GM23338 (cell line): ENCODE data around the gene YWHAB. TPM values are rescaled to one million over a fixed set of nuclear protein-coding genes. Genes with fewer than 3 reads are reported as not detected.

Source experiments
- ATAC-seq: fragments of 200-7000 bp; cut with Tn5 transposase; 3 replicates; pipeline ENCODE4 v1.9.1; 2020
- DNase-seq: peaks from one replicate; pipeline ENCODE4 v3.0.0-alpha.2; 2015; ENCODE audit warnings: low spot score
- H2AFZ ChIP-seq: fragments of 200-600 bp; sonication (generic); 2 replicates; pipeline ENCODE4 v1.8.0; 2016; ENCODE audit warnings: antibody characterized with exemption, mild to moderate bottlenecking, moderate library complexity
- H3F3A ChIP-seq: fragments of 200-600 bp; sonication (generic); replicated peaks from 2 replicates; pipeline ENCODE4 v1.8.0; 2017; ENCODE audit warnings: antibody characterized with exemption, mixed run types, low read depth
- H3K27ac ChIP-seq: fragments of 200-600 bp; sonication (generic); 2 replicates; pipeline ENCODE4 v1.6.1; 2016; ENCODE audit warnings: low read depth
- H3K27me3 ChIP-seq: fragments of 200-600 bp; sonication (generic); 2 replicates; pipeline ENCODE4 v1.8.0; 2016; ENCODE audit warnings: mild to moderate bottlenecking, mixed run types, moderate library complexity; ENCODE audit not compliant: insufficient read depth
- H3K36me3 ChIP-seq: fragments of 200-600 bp; sonication (generic); 2 replicates; pipeline ENCODE4 v1.8.0; 2016; ENCODE audit warnings: mild to moderate bottlenecking; ENCODE audit not compliant: insufficient read depth
- H3K4me1 ChIP-seq: fragments of 200-600 bp; sonication (generic); 2 replicates; pipeline ENCODE4 v1.8.0; 2016; ENCODE audit warnings: mild to moderate bottlenecking, moderate library complexity; ENCODE audit not compliant: insufficient read depth
- H3K4me2 ChIP-seq: fragments of 200-600 bp; sonication (generic); 2 replicates; pipeline ENCODE4 v1.7.1; 2017; ENCODE audit warnings: mixed run types
- H3K4me3 ChIP-seq: fragments of 200-600 bp; sonication (generic); 2 replicates; pipeline ENCODE4 v1.6.1; 2016; ENCODE audit warnings: mixed run types
- H3K79me2 ChIP-seq: fragments of 200-600 bp; sonication (generic); replicated peaks from 2 replicates; pipeline ENCODE4 v1.8.0; 2017; ENCODE audit warnings: mild to moderate bottlenecking; ENCODE audit not compliant: insufficient read depth
- H3K9me2 ChIP-seq: fragments of 200-600 bp; sonication (generic); 2 replicates; pipeline ENCODE4 v1.8.0; 2017; ENCODE audit not compliant: insufficient read depth
- H4K20me1 ChIP-seq: fragments of 200-600 bp; sonication (generic); replicated peaks from 2 replicates; pipeline ENCODE4 v1.8.0; 2017; ENCODE audit warnings: mild to moderate bottlenecking; ENCODE audit not compliant: insufficient read depth
- H3K27ac Mint-ChIP-seq: 2 replicates; pipeline ENCODE4 v1.8.0; 2020; ENCODE audit warnings: inconsistent platforms, mild to moderate bottlenecking, moderate library complexity, mixed read lengths
- H3K27me3 Mint-ChIP-seq: 3 replicates; pipeline ENCODE4 v1.8.0; 2022; ENCODE audit warnings: low read depth, mild to moderate bottlenecking, moderate library complexity, mixed read lengths, inconsistent platforms; ENCODE audit not compliant: insufficient read depth, poor library complexity
- H3K36me3 Mint-ChIP-seq: 3 replicates; pipeline ENCODE4 v1.8.0; 2021; ENCODE audit warnings: low read depth, mild to moderate bottlenecking, inconsistent platforms, moderate library complexity, mixed read lengths
- H3K4me1 Mint-ChIP-seq: 3 replicates; pipeline ENCODE4 v1.8.0; 2020; ENCODE audit warnings: mild to moderate bottlenecking, inconsistent platforms, mixed read lengths
- H3K4me3 Mint-ChIP-seq: 3 replicates; pipeline ENCODE4 v1.8.0; 2021; ENCODE audit warnings: moderate library complexity, mild to moderate bottlenecking, inconsistent platforms, mixed read lengths
- H3K9me3 Mint-ChIP-seq: 3 replicates; pipeline ENCODE4 v1.8.0; 2020; ENCODE audit warnings: moderate library complexity, mild to moderate bottlenecking, inconsistent platforms, mixed read lengths
- CREB1 ChIP-seq: fragments of 250-450 bp; sonication (Bioruptor Pico); IDR thresholded peaks from 2 replicates; pipeline ENCODE4 v1.5.0; 2020; ENCODE audit warnings: low read depth, mild to moderate bottlenecking, moderate library complexity
- EZH2 ChIP-seq: fragments of 200-600 bp; sonication (generic); IDR thresholded peaks from one replicate; pipeline ENCODE4 v1.8.0; 2017; ENCODE audit warnings: antibody characterized with exemption, mild to moderate bottlenecking, low read depth; ENCODE audit not compliant: unreplicated experiment
- EZH2phosphoT487 ChIP-seq: fragments of 200-600 bp; sonication (generic); IDR thresholded peaks from one replicate; pipeline ENCODE4 v1.8.1; 2018; ENCODE audit warnings: antibody characterized with exemption; ENCODE audit not compliant: unreplicated experiment
- JUNB ChIP-seq: IDR thresholded peaks from one replicate; pipeline ENCODE4 v1.6.1; 2016; ENCODE audit warnings: antibody characterized with exemption; ENCODE audit not compliant: unreplicated experiment
- NANOG ChIP-seq: IDR thresholded peaks from 2 replicates; pipeline ENCODE4 v1.6.1; 2016; ENCODE audit warnings: antibody characterized with exemption, borderline replicate concordance
- POLR2AphosphoS5 ChIP-seq: IDR thresholded peaks from 2 replicates; pipeline ENCODE4 v1.6.1; 2016; ENCODE audit warnings: antibody characterized with exemption, low read depth
- STAT1 ChIP-seq: IDR thresholded peaks from one replicate; pipeline ENCODE4 v1.6.1; 2016; ENCODE audit warnings: antibody characterized with exemption; ENCODE audit not compliant: unreplicated experiment
- ZNF114 ChIP-seq: fragments of 250-450 bp; sonication (Bioruptor Pico); IDR thresholded peaks from 2 replicates; pipeline ENCODE4 v1.5.0; 2020; ENCODE audit warnings: mild to moderate bottlenecking, moderate library complexity
- ZNF331 ChIP-seq: fragments of 250-450 bp; sonication (Bioruptor Pico); IDR thresholded peaks from 2 replicates; pipeline ENCODE4 v1.5.0; 2020; ENCODE audit warnings: low read depth, mild to moderate bottlenecking, moderate library complexity
- ZNF462 ChIP-seq: fragments of 250-450 bp; sonication (Bioruptor Pico); IDR thresholded peaks from 2 replicates; pipeline ENCODE4 v1.5.0; 2020; ENCODE audit warnings: mild to moderate bottlenecking, moderate library complexity
- polyA plus RNA-seq: library from polyadenylated mRNA; unstranded; fragments of >200 nt; fragmentation: Nextera tagmentation; extraction: Ambion mirVana; gene quantifications from 2 replicates; pipeline ENCODE4 v1.2.1, GENCODE V29; 2016
- total RNA-seq: library from RNA; depleted of rRNA; stranded (reverse); fragments of >200 nt; shearing (Covaris generic); gene quantifications from 2 replicates; pipeline ENCODE4 v1.2.3, GENCODE V29; 2014
- TF ChIP-seq, protein P1 (sequence below): IDR thresholded peaks from 2 replicates; pipeline ENCODE4 v1.6.1; 2016; ENCODE audit warnings: antibody characterized with exemption
- TF ChIP-seq, protein P2 (sequence below), 2 experiments: fragments of 200-600 bp in 1 of 2; sonication (generic) in 1 of 2; conservative IDR thresholded peaks; 2 replicates each; pipeline versions ENCODE4 v1.5.1 to v1.6.1; 2016 to 2017; ENCODE audit warnings: antibody characterized with exemption in 2 of 2, low read depth in 2 of 2, mild to moderate bottlenecking in 2 of 2, moderate library complexity in 1 of 2

YWHAB gene
- total and polyA plus RNA-seq, 2 experiments from 2014 or later = 121 to 519 TPM

- peaks cover 6% of the 10 kb centered on the region; the same call in 1 of the 2 replicates for H3K36me3 ChIP-seq
- H3K4me3 Mint-ChIP-seq = no peak overlapping the region
- TF ChIP-seq ZNF114 (CRISPR knock-in tag) (no peak), NANOG (no peak), CREB1 (no peak), EZH2 (no peak), ZNF331 (no peak), STAT1 (no peak), EZH2phosphoT487 (no peak), ZNF462 (no peak), POLR2AphosphoS5 (no peak), JUNB (no peak)
- TF ChIP-seq, protein P1, sequence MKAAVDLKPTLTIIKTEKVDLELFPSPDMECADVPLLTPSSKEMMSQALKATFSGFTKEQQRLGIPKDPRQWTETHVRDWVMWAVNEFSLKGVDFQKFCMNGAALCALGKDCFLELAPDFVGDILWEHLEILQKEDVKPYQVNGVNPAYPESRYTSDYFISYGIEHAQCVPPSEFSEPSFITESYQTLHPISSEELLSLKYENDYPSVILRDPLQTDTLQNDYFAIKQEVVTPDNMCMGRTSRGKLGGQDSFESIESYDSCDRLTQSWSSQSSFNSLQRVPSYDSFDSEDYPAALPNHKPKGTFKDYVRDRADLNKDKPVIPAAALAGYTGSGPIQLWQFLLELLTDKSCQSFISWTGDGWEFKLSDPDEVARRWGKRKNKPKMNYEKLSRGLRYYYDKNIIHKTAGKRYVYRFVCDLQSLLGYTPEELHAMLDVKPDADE = no peak
- TF ChIP-seq, protein P2, sequence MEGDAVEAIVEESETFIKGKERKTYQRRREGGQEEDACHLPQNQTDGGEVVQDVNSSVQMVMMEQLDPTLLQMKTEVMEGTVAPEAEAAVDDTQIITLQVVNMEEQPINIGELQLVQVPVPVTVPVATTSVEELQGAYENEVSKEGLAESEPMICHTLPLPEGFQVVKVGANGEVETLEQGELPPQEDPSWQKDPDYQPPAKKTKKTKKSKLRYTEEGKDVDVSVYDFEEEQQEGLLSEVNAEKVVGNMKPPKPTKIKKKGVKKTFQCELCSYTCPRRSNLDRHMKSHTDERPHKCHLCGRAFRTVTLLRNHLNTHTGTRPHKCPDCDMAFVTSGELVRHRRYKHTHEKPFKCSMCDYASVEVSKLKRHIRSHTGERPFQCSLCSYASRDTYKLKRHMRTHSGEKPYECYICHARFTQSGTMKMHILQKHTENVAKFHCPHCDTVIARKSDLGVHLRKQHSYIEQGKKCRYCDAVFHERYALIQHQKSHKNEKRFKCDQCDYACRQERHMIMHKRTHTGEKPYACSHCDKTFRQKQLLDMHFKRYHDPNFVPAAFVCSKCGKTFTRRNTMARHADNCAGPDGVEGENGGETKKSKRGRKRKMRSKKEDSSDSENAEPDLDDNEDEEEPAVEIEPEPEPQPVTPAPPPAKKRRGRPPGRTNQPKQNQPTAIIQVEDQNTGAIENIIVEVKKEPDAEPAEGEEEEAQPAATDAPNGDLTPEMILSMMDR (conservative IDR thresholded peaks at IDR 0.05; ENCODE audit: low read depth in 2 of 2) = no peak
- H3K4me2 ChIP-seq = no peak overlapping the region
- H3K4me1 ChIP-seq = 0 out of 2 replicates have a peak, but pooled peaks cover 3% of the 10 kb centered on the region
- H3K4me1 Mint-ChIP-seq = peaks cover 14% of the 10 kb centered on the region
- peaks cover 100% of the 10 kb centered on the region for H3K79me2 ChIP-seq
- H2AFZ ChIP-seq = no peak overlapping the region
- H3K27me3 Mint-ChIP-seq = peaks cover 7% of the 10 kb centered on the region
- no peaks in the 10 kb centered on the region for H3F3A ChIP-seq
- no peak overlapping the region for H3K27ac ChIP-seq
- no peaks in the 10 kb centered on the region for H3K9me3 Mint-ChIP-seq
- ATAC-seq (no peak), DNase-seq (no peak)
- H3K9me2 ChIP-seq = no peaks in the 10 kb centered on the region
- H3K27me3 ChIP-seq = no peaks in the 10 kb centered on the region
- H3K36me3 Mint-ChIP-seq = peaks cover 14% of the 10 kb centered on the region
- no peak overlapping the region for H3K4me3 ChIP-seq
- H3K27ac Mint-ChIP-seq = no peak overlapping the region
- H4K20me1 ChIP-seq = peaks cover 84% of the 10 kb centered on the region
Measured at GRCh38 chr20:44894959-44895358, 9.5 kb downstream of the YWHAB start.
